ENCODE measurements around the gene SMIM15.
"Not testable (repeated sequence)": the region's sequence is repeated elsewhere in the genome, so short reads cannot be mapped to it uniquely, and the experiment has no call there.

The SMIM15 gene

GRCh38 chr5:61162010-61162831, at the start of gene SMIM15:
Gene SMIM15 (minus strand): TSS chr5:61162468. CDS start chr5:61160171, 2,297 bp downstream.
- DNase-seq (ENCODE audit: low read depth in 2 of 2) = peak; percentile 82

- no peak for DNase-seq (ENCODE audit: low read depth in 2 of 2)
Observed at GRCh38 chr5:61207884-61208283, 45.6 kb upstream of the SMIM15 start.

- DNase-seq (ENCODE audit: low read depth in 2 of 2) = no peak
Observed at GRCh38 chr5:61205013-61205412, 42.7 kb upstream of the SMIM15 start.

- DNase-seq (ENCODE audit: low read depth in 2 of 2) = no peak
Observed at GRCh38 chr5:61202213-61202612, 39.9 kb upstream of the SMIM15 start.

- no peak for DNase-seq (ENCODE audit: low read depth in 2 of 2)
Observed at GRCh38 chr5:61200582-61201155, 38.4 kb upstream of the SMIM15 start.

GRCh38 chr5:61198606-61199005, 36.3 kb upstream of the SMIM15 start:
- no peak for DNase-seq (ENCODE audit: low read depth in 2 of 2)

- DNase-seq (ENCODE audit: low read depth in 2 of 2) = not testable (repeated sequence)
Observed at GRCh38 chr5:61187826-61188225, 25.6 kb upstream of the SMIM15 start.

GRCh38 chr5:61187352-61187751, 25.1 kb upstream of the SMIM15 start:
- not testable (repeated sequence) for DNase-seq (ENCODE audit: low read depth in 2 of 2)

GRCh38 chr5:61186634-61187033, 24.4 kb upstream of the SMIM15 start:
- no peak for DNase-seq (ENCODE audit: low read depth in 2 of 2)

- no peak for DNase-seq (ENCODE audit: low read depth in 2 of 2)
Observed at GRCh38 chr5:61184708-61185107, 22.4 kb upstream of the SMIM15 start.

- DNase-seq (ENCODE audit: low read depth in 2 of 2) = no peak
Observed at GRCh38 chr5:61183538-61183937, 21.3 kb upstream of the SMIM15 start.

GRCh38 chr5:61182449-61182848, 20.2 kb upstream of the SMIM15 start:
- DNase-seq (ENCODE audit: low read depth in 2 of 2) = no peak

- no peak for DNase-seq (ENCODE audit: low read depth in 2 of 2)
Observed at GRCh38 chr5:61180886-61181285, 18.6 kb upstream of the SMIM15 start.

GRCh38 chr5:61178702-61179101, 16.4 kb upstream of the SMIM15 start:
- no peak for DNase-seq (ENCODE audit: low read depth in 2 of 2)

- no peak for DNase-seq (ENCODE audit: low read depth in 2 of 2)
Observed at GRCh38 chr5:61177716-61178115, 15.4 kb upstream of the SMIM15 start.

- DNase-seq (ENCODE audit: low read depth in 2 of 2) = no peak
Observed at GRCh38 chr5:61177070-61177469, 14.8 kb upstream of the SMIM15 start.

- DNase-seq (ENCODE audit: low read depth in 2 of 2) = no peak
Observed at GRCh38 chr5:61176631-61177030, 14.4 kb upstream of the SMIM15 start.

GRCh38 chr5:61171479-61171878, 9.2 kb upstream of the SMIM15 start:
- DNase-seq (ENCODE audit: low read depth in 2 of 2) = no peak

- no peak for DNase-seq (ENCODE audit: low read depth in 2 of 2)
Observed at GRCh38 chr5:61168951-61169350, 6.7 kb upstream of the SMIM15 start.

- DNase-seq (ENCODE audit: low read depth in 2 of 2) = no peak
Observed at GRCh38 chr5:61167382-61167781, 5.1 kb upstream of the SMIM15 start.

- no peak for DNase-seq (ENCODE audit: low read depth in 2 of 2)
Observed at GRCh38 chr5:61163905-61164304, 1.6 kb upstream of the SMIM15 start.

GRCh38 chr5:61162832-61163567, 732 bp upstream of the SMIM15 start:
- no peak for DNase-seq (ENCODE audit: low read depth in 2 of 2)

- DNase-seq (ENCODE audit: low read depth in 2 of 2) = no peak
Observed at GRCh38 chr5:61160497-61160896, 1.8 kb downstream of the SMIM15 start.

Data from stimulated activated CD8-positive, alpha-beta memory T cell treated with anti-CD3 and anti-CD28 coated beads, Interleukin-15, amount 100 ng/mL, for 48 hours (primary cell).